IMR-90 (cell line): ENCODE measurements around the gene ITPR2.

Experiments
- CHD1 ChIP-seq: IDR thresholded peaks from 2 replicates; pipeline ENCODE4 v1.6.1; 2012; ENCODE audit warnings: low read depth, low read length, improper control_type of control experiment
- CTCF ChIP-seq: conservative IDR thresholded peaks from 2 replicates; pipeline ENCODE4 v1.5.1; 2012; ENCODE audit warnings: mild to moderate bottlenecking, low read depth, low read length, improper control_type of control experiment
- POLR2A ChIP-seq: IDR thresholded peaks from 2 replicates; pipeline ENCODE4 v1.6.1; 2012; ENCODE audit warnings: mild to moderate bottlenecking, low read depth, low read length

GRCh38 chr12:26848156-26848825, 15.3 kb upstream of the ITPR2 start:
- TF ChIP-seq POLR2A, result no peak
- TF ChIP-seq CHD1, result no peak
- TF ChIP-seq CTCF, result no peak
